Fibroblast of mammary gland (primary cell): ENCODE results near the gene MYL5.

ENCODE experiments used
- DNase-seq: peaks from one replicate; pipeline ENCODE4 v3.0.0-alpha.2; 2010; ENCODE audit warnings: low read depth
- H3K4me3 ChIP-seq: 2 replicates; pipeline ENCODE4 v1.5.1; 2011; ENCODE audit warnings: low read depth, mild to moderate bottlenecking, low read length, moderate library complexity; ENCODE audit not compliant: control insufficient read depth
- CTCF ChIP-seq: conservative IDR thresholded peaks from 2 replicates; pipeline ENCODE4 v1.5.1; 2011; ENCODE audit warnings: low read depth, low read length, inconsistent platforms; ENCODE audit not compliant: control insufficient read depth, insufficient read depth

The MYL5 gene

DNA sequence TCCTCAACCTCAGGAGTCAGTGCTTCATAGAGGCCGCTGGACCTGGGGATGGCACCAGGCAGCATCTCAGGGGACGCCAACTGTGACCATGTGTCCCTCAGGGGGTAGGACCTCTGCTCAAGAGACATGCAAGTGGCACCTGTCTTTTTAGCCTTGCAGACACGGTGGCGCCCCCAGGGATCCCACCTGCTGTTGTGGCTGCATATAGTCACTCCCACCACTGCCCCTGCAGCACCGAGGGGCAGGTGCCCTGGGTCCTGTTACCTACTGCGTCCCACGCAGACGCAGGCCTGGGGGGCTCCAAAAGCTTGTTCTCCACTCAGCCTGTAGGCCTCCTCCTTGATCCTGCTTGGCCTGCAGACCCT lies 2.5 kb downstream of the MYL5 start:
- no peak overlapping the region for H3K4me3 ChIP-seq
- no peak for DNase-seq
- TF ChIP-seq CTCF, result no peak

GRCh38 chr4:677431-678293 lies 3.3 kb downstream of the MYL5 start:
- peak; percentile 37 for DNase-seq
- no peak overlapping the region for H3K4me3 ChIP-seq
- TF ChIP-seq CTCF, result no peak

DNA sequence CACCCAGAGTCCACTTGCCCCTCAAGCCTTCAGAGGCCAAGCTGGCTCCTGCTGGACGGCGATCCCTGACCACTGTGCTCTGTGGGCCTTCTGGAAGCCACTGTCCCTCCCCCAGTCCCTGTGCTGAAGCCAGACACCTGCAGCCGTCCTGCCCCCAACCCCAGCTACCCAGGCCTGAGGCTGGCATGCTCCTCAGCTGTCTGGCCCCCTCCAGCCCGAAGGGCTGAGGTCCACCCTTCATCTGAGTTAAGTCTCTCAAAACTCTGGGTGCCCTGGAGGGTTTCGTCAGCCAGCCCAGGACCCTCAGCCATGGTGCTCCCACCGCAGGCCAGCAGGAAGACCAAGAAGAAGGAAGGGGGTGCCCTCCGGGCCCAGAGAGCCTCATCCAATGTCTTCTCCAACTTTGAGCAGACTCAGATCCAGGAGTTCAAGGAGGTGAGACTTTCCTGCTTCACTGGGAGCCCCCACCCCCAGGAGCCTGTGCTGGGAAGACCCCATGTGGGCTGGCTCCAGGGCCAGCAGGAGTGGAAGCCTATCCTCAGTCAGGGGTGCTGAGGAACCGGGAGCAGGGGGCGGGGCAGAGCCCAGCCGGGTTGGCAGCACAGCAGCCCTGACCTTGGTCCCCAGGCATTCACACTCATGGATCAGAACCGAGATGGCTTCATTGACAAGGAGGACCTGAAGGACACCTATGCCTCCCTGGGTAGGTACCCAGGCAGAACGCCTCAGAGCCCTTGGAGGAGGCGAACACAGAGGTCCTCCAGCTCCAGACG lies 4.2 kb downstream of the MYL5 start:
- no peak for DNase-seq
- H3K4me3 ChIP-seq, result no peak overlapping the region
- no peak for TF ChIP-seq CTCF

DNA sequence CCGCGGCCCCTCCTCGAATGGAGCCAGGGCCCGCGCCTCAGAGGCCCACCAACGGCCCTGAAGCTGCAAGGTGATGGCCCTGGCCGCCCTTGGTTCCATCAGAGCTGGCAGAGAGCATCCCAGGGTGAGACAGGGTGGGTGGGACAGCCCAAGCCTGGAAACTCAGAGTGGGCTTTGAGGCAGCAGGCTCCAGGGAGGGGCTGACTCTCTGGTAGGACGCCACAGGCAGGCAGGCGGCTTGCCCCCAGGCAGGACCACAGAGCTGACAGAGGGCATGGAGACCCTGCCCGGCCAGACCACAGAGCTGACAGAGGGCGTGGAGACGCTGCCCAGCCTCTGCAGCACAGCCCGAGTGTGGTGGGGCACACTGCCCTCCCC lies 4.8 kb downstream of the MYL5 start:
- DNase-seq, result no peak
- H3K4me3 ChIP-seq, result no peak overlapping the region
- TF ChIP-seq CTCF, result no peak

DNA sequence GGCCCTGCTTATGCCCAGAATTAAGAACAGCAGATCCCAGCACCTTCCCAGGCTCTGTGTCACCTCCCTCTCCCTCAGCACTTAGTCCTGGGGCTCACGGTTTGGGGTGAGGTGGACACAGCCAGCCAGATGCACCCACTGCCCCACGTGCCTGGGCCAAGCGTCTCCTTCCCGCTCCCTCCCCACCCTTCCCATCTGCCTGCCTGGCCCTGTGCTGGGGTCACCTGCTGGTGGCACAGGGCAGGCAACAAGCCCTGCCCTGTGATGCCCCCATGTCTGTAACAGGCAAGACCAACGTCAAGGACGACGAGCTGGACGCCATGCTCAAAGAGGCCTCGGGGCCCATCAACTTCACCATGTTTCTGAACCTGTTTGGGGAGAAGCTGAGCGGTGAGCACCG lies 5.3 kb downstream of the MYL5 start:
- TF ChIP-seq CTCF, result no peak

DNA sequence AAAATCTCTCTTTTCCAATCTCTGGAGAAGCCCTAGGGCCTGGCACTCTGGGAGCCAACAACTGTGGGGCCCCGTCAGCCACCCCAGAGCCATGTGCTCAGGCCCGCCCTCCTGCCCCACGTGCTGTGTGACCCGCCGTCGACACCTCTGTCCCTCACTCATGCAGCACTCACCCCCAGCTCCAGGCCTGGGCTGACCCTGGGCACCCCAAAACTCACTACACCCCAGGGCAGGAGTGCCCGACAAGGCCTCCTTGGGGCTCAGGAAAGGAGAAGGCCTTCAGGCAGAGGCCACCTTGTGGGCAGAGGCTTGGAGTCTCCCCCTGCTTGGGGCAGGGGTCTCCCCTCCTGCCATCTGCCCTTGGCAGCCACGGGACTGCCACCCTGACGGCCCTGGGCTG lies 5.7 kb downstream of the MYL5 start:
- no peak for TF ChIP-seq CTCF
- H3K4me3 ChIP-seq, result no peak overlapping the region
- DNase-seq, result no peak

More for the DNA sequence above, 5.3 kb downstream of the MYL5 start:
- H3K4me3 ChIP-seq, result no peak overlapping the region
- DNase-seq, result no peak
